AG08396 (cell line): ENCODE results near the gene ARFGEF2.

Source experiments
- DNase-seq: peaks from one replicate; pipeline ENCODE4 v3.0.0; 2012; ENCODE audit warnings: low spot score, mixed read lengths

ARFGEF2 gene

GRCh38 chr20:48899881-48900280 is 21.6 kb upstream of the ARFGEF2 start:
- DNase-seq, result no peak

- DNase-seq, result no peak
Observed at GRCh38 chr20:48901326-48901725, 20.2 kb upstream of the ARFGEF2 start.

- no peak for DNase-seq
Observed at GRCh38 chr20:48903705-48904104, 17.8 kb upstream of the ARFGEF2 start.

GRCh38 chr20:48904566-48905296 is 16.8 kb upstream of the ARFGEF2 start:
- DNase-seq, result peak; percentile 69

- no peak for DNase-seq
Observed at GRCh38 chr20:48905297-48905647, 16.2 kb upstream of the ARFGEF2 start.

- DNase-seq, result no peak
Observed at GRCh38 chr20:48906221-48906877, 15.2 kb upstream of the ARFGEF2 start.

- no peak for DNase-seq
Observed at GRCh38 chr20:48908656-48909319, 12.7 kb upstream of the ARFGEF2 start.

GRCh38 chr20:48909910-48910309 is 11.6 kb upstream of the ARFGEF2 start:
- DNase-seq, result no peak

- no peak for DNase-seq
Observed at GRCh38 chr20:48910347-48910781, 11.1 kb upstream of the ARFGEF2 start.

- no peak for DNase-seq
Observed at GRCh38 chr20:48912065-48912464, 9.4 kb upstream of the ARFGEF2 start.

- DNase-seq, result no peak
Observed at GRCh38 chr20:48916699-48917098, 4.8 kb upstream of the ARFGEF2 start.

GRCh38 chr20:48919336-48919881 is 2.1 kb upstream of the ARFGEF2 start:
- no peak for DNase-seq

- DNase-seq, result no peak
Observed at GRCh38 chr20:48919882-48920526, 1.5 kb upstream of the ARFGEF2 start.

- DNase-seq, result no peak
Observed at GRCh38 chr20:48920527-48921167, 864 bp upstream of the ARFGEF2 start.

GRCh38 chr20:48921883-48922820 is 641 bp downstream of the ARFGEF2 start:
- DNase-seq, result peak; percentile 75

GRCh38 chr20:48923149-48923718 is 1.7 kb downstream of the ARFGEF2 start:
- no peak for DNase-seq

GRCh38 chr20:48924756-48925109 is 3.2 kb downstream of the ARFGEF2 start:
- DNase-seq, result no peak

- DNase-seq, result no peak
Observed at GRCh38 chr20:48926267-48926666, 4.8 kb downstream of the ARFGEF2 start.

GRCh38 chr20:48926821-48927220 is 5.3 kb downstream of the ARFGEF2 start:
- DNase-seq, result no peak
